Mucosa of descending colon (tissue), 3 donors: ENCODE measurements around the gene RGS11. TPM values are rescaled to one million over a fixed set of nuclear protein-coding genes. Genes with fewer than 3 reads are reported as not detected.

Experiments
- ATAC-seq: fragments of 200-7000 bp; cut with Tn5 transposase; one replicate; pipeline ENCODE4 v1.9.1; 2020; ENCODE audit warnings: mild to moderate bottlenecking, moderate library complexity
- DNase-seq, 3 donors: peaks; one replicate each; pipeline ENCODE4 v3.0.0-alpha.2; 2020
- H3K36me3 ChIP-seq: fragments of 200-600 bp; one replicate; pipeline ENCODE4 v1.8.0; 2021; ENCODE audit warnings: low read depth, mild to moderate bottlenecking
- H3K4me1 ChIP-seq: fragments of 200-600 bp; one replicate; pipeline ENCODE4 v1.8.0; 2021; ENCODE audit warnings: low read depth, mild to moderate bottlenecking
- H3K4me3 ChIP-seq: fragments of 200-600 bp; one replicate; pipeline ENCODE4 v1.8.0; 2021; ENCODE audit warnings: mild to moderate bottlenecking
- H3K9me3 ChIP-seq: fragments of 200-600 bp; one replicate; pipeline ENCODE4 v1.8.0; 2021; ENCODE audit warnings: mild to moderate bottlenecking
- CTCF ChIP-seq: fragments of 200-600 bp; IDR thresholded peaks from one replicate; pipeline ENCODE4 v1.8.0; 2022; ENCODE audit warnings: antibody characterized with exemption, mild to moderate bottlenecking
- intact Hi-C, 2 donors: fragments of 100-400 bp; cut with DNase I in 1 of 2; cut with micrococcal nuclease in 1 of 2; formaldehyde crosslinking; loops; one replicate each; pipeline versions ENCODE4 v1.11.0 to v1.11.1; 2022; cut with DNase I, micrococcal nuclease
- total RNA-seq, 3 donors: library from RNA; stranded (reverse); fragmentation: NEBNext Ultra II Directional in 2 of 3; extraction: Animal tissue kit (Norgen Biotek cat#: 25700) in 2 of 3; gene quantifications; one replicate each; pipeline versions ENCODE4 v1.2.1 to v1.2.4, GENCODE V29; 2021 to 2023
- donor health status: DM: no; HTN: no; CAD: no; lungs with moderate emphysema.
- donor health status: DM: no; HTN: no; CAD: no.
- donor health status: DM: no; HTN: yes; CAD: no.

The RGS11 gene
- total RNA-seq, 3 donors from 2014 or later, result 2.6 to 10.0 (median 8.1) TPM

DNA sequence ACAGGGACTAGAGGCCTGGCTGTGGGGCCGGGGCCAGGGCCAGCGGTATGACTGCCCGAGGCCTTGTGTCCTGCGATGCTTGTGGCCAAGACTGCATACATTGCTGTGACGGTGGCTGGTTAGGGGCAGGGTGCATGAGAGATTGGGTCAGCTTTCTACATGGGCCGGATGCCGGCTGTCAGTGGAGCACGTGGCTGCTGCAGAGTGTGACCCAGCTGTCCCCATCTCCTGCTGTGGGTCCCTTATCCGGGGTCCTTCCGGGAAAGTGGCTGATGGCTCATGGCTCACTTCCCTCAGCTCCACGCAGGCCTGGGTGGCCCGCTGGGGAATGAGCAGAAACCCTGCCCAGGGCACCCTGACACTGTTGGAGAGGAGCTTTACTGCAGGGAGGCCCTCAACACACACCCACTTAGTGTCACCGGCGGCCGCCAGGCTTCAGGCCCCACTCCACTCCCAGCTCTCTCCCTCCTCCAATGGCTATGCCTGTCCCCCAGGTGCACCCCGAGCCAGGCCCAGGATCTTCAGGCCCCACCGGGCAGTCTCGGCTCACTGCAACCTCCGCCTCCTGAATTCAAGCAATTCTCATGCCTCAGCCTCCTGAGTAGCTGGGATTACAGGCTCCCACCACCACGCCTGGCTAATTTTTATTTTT lies 808 bp upstream of the RGS11 start:
- DNase-seq (no peak), ATAC-seq (no peak)
- intact Hi-C loops, result no loop called here
- no peaks in the 10 kb centered on the region for H3K9me3 ChIP-seq
- H3K4me3 ChIP-seq, result no peak overlapping the region
- H3K4me1 ChIP-seq, result peaks cover 29% of the 10 kb centered on the region
- no peak for TF ChIP-seq CTCF
- H3K36me3 ChIP-seq, result no peaks in the 10 kb centered on the region

GRCh38 chr16:275041-275641 lies 603 bp downstream of the RGS11 start:
- DNase-seq (no peak), ATAC-seq (peak; percentile 34)
- intact Hi-C loops, result no loop called here
- no peak for TF ChIP-seq CTCF
- Histone ChIP-seq H3K4me3 (no peak overlapping the region), H3K4me1 (peaks cover 18% of the 10 kb centered on the region), H3K36me3 (no peaks in the 10 kb centered on the region), H3K9me3 (no peaks in the 10 kb centered on the region)

- DNase-seq, result peak; percentile 75 to 86 (median 85)
- intact Hi-C loops, result no loop called here
- Histone ChIP-seq H3K4me3 (no peak overlapping the region), H3K4me1 (peaks cover 13% of the 10 kb centered on the region), H3K9me3 (no peaks in the 10 kb centered on the region), H3K36me3 (no peaks in the 10 kb centered on the region)
- no peak for TF ChIP-seq CTCF
- ATAC-seq, result peak; percentile 82
Measured at GRCh38 chr16:273547-274421, 2.0 kb downstream of the RGS11 start.

- Histone ChIP-seq H3K9me3 (no peaks in the 10 kb centered on the region), H3K4me3 (no peak overlapping the region), H3K4me1 (peaks cover 13% of the 10 kb centered on the region), H3K36me3 (no peaks in the 10 kb centered on the region)
- ATAC-seq (no peak), DNase-seq (no peak)
- no peak for TF ChIP-seq CTCF
- intact Hi-C loops, result no loop called here
Measured at GRCh38 chr16:272633-273546, 2.9 kb downstream of the RGS11 start.
